Right lobe of liver (tissue), 4 donors: ENCODE results near the gene COMMD4.

Source experiments
- POLR2A ChIP-seq: fragments of 450-650 bp; IDR thresholded peaks from one replicate; pipeline ENCODE4 v1.6.1; 2017; ENCODE audit warnings: antibody characterized with exemption, mild to moderate bottlenecking
- TF ChIP-seq, protein P1 (sequence below), 4 donors: fragments of 200-600 bp in 3 of 4; fragments of 450-650 bp in 1 of 4; IDR thresholded peaks; one replicate each; pipeline versions ENCODE4 v1.5.1 to v1.8.0; 2016 to 2022; ENCODE audit warnings: antibody characterized with exemption in 4 of 4, mild to moderate bottlenecking in 2 of 4
- donor health status: DM: no; HTN: no; CAD: no.
- donor health status: DM: no; HTN: no; CAD: no.
- donor health status: DM: no; HTN: yes; CAD: no.

GRCh38 chr15:75366163-75366562 is 30.3 kb downstream of the COMMD4 start:
- TF ChIP-seq, protein P1, sequence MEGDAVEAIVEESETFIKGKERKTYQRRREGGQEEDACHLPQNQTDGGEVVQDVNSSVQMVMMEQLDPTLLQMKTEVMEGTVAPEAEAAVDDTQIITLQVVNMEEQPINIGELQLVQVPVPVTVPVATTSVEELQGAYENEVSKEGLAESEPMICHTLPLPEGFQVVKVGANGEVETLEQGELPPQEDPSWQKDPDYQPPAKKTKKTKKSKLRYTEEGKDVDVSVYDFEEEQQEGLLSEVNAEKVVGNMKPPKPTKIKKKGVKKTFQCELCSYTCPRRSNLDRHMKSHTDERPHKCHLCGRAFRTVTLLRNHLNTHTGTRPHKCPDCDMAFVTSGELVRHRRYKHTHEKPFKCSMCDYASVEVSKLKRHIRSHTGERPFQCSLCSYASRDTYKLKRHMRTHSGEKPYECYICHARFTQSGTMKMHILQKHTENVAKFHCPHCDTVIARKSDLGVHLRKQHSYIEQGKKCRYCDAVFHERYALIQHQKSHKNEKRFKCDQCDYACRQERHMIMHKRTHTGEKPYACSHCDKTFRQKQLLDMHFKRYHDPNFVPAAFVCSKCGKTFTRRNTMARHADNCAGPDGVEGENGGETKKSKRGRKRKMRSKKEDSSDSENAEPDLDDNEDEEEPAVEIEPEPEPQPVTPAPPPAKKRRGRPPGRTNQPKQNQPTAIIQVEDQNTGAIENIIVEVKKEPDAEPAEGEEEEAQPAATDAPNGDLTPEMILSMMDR (IDR thresholded peaks at IDR 0.05), result no peak
- TF ChIP-seq POLR2A, result no peak
